Esophagus squamous epithelium (tissue), 4 donors: ENCODE data around the gene PAPOLA.

Experiments used
- POLR2A ChIP-seq, 4 donors: fragments of 450-650 bp; IDR thresholded peaks; one replicate each; pipeline ENCODE4 v1.6.1; 2017; ENCODE audit warnings: antibody characterized with exemption in 4 of 4, mild to moderate bottlenecking in 4 of 4, moderate library complexity in 3 of 4
- TF ChIP-seq, protein P1 (sequence below), 6 experiments: fragments of 450-650 bp in 4 of 6; fragments of 200-600 bp in 2 of 6; sonication (generic) in 2 of 6; IDR thresholded peaks; one replicate each; pipeline ENCODE4 v1.5.1; 2016 to 2019; ENCODE audit warnings: antibody characterized with exemption in 6 of 6, mild to moderate bottlenecking in 4 of 6, moderate library complexity in 4 of 6

DNA sequence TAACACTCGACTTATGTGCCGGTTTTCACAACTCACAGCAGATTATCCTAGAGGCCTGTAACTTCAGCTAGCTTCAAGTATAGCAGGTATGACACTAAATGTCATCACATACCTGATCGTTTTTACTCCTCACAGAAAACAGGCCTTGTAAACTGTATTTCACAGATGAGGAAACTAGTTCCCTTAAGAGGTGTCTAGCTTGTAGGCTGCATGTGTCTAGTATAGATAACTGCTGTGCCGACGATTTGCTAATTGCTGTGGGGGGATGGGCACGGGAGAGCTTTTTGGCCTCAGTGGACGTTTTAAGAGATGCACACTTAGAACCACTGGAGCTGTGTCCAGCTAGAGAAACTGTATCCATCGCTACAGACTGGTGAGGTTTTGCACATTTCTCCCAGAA lies 78.8 kb downstream of the PAPOLA start:
- TF ChIP-seq, protein P1, sequence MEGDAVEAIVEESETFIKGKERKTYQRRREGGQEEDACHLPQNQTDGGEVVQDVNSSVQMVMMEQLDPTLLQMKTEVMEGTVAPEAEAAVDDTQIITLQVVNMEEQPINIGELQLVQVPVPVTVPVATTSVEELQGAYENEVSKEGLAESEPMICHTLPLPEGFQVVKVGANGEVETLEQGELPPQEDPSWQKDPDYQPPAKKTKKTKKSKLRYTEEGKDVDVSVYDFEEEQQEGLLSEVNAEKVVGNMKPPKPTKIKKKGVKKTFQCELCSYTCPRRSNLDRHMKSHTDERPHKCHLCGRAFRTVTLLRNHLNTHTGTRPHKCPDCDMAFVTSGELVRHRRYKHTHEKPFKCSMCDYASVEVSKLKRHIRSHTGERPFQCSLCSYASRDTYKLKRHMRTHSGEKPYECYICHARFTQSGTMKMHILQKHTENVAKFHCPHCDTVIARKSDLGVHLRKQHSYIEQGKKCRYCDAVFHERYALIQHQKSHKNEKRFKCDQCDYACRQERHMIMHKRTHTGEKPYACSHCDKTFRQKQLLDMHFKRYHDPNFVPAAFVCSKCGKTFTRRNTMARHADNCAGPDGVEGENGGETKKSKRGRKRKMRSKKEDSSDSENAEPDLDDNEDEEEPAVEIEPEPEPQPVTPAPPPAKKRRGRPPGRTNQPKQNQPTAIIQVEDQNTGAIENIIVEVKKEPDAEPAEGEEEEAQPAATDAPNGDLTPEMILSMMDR (IDR thresholded peaks at IDR 0.05), result no peak
- TF ChIP-seq POLR2A (IDR thresholded peaks at IDR 0.05), result no peak
